ENCODE measurements around the gene SCAPER. TPM values are rescaled to one million over a fixed set of nuclear protein-coding genes. Genes with fewer than 3 reads are reported as not detected.
"Not testable (repeated sequence)": the region's sequence is repeated elsewhere in the genome, so short reads cannot be mapped to it uniquely, and the experiment has no call there.

Gene SCAPER
- polyA plus RNA-seq, 1 donor from 2014 or later, result 77.1 TPM

GRCh38 chr15:76313731-76314130 lies 591.4 kb downstream of the SCAPER start:
- TF ChIP-seq SMC3 (conservative IDR thresholded peaks at IDR 0.05; ENCODE audit: poor library complexity) (no peak), EZH2 (IDR thresholded peaks at IDR 0.05; ENCODE audit: borderline replicate concordance, insufficient read depth, low read length, poor library complexity, severe bottlenecking) (no peak), RAD21 (conservative IDR thresholded peaks at IDR 0.05) (no peak), POLR2AphosphoS5 (IDR thresholded peaks at IDR 0.05) (no peak), MXI1 (conservative IDR thresholded peaks at IDR 0.05; ENCODE audit: poor library complexity, severe bottlenecking) (no peak), EP300 (conservative IDR thresholded peaks at IDR 0.05; ENCODE audit: poor library complexity, severe bottlenecking) (no peak), TAF1 (IDR thresholded peaks at IDR 0.05; ENCODE audit: low read depth) (no peak)
- TF ChIP-seq, protein P1, sequence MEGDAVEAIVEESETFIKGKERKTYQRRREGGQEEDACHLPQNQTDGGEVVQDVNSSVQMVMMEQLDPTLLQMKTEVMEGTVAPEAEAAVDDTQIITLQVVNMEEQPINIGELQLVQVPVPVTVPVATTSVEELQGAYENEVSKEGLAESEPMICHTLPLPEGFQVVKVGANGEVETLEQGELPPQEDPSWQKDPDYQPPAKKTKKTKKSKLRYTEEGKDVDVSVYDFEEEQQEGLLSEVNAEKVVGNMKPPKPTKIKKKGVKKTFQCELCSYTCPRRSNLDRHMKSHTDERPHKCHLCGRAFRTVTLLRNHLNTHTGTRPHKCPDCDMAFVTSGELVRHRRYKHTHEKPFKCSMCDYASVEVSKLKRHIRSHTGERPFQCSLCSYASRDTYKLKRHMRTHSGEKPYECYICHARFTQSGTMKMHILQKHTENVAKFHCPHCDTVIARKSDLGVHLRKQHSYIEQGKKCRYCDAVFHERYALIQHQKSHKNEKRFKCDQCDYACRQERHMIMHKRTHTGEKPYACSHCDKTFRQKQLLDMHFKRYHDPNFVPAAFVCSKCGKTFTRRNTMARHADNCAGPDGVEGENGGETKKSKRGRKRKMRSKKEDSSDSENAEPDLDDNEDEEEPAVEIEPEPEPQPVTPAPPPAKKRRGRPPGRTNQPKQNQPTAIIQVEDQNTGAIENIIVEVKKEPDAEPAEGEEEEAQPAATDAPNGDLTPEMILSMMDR (IDR thresholded peaks at IDR 0.05; ENCODE audit: poor library complexity, severe bottlenecking), result no peak
- TF ChIP-seq, protein P2, sequence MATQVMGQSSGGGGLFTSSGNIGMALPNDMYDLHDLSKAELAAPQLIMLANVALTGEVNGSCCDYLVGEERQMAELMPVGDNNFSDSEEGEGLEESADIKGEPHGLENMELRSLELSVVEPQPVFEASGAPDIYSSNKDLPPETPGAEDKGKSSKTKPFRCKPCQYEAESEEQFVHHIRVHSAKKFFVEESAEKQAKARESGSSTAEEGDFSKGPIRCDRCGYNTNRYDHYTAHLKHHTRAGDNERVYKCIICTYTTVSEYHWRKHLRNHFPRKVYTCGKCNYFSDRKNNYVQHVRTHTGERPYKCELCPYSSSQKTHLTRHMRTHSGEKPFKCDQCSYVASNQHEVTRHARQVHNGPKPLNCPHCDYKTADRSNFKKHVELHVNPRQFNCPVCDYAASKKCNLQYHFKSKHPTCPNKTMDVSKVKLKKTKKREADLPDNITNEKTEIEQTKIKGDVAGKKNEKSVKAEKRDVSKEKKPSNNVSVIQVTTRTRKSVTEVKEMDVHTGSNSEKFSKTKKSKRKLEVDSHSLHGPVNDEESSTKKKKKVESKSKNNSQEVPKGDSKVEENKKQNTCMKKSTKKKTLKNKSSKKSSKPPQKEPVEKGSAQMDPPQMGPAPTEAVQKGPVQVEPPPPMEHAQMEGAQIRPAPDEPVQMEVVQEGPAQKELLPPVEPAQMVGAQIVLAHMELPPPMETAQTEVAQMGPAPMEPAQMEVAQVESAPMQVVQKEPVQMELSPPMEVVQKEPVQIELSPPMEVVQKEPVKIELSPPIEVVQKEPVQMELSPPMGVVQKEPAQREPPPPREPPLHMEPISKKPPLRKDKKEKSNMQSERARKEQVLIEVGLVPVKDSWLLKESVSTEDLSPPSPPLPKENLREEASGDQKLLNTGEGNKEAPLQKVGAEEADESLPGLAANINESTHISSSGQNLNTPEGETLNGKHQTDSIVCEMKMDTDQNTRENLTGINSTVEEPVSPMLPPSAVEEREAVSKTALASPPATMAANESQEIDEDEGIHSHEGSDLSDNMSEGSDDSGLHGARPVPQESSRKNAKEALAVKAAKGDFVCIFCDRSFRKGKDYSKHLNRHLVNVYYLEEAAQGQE (IDR thresholded peaks at IDR 0.05; ENCODE audit: borderline replicate concordance), result no peak
- no peaks in the 10 kb centered on the region for H3K36me3 ChIP-seq (ENCODE audit: insufficient read depth, low read length)
- H3K4me3 ChIP-seq (ENCODE audit: low read length), result no peak overlapping the region
- H3K27ac ChIP-seq (ENCODE audit: low read length), result no peak overlapping the region
- no peak overlapping the region for H2AFZ ChIP-seq (ENCODE audit: low read depth, low read length)
- no peaks in the 10 kb centered on the region for H4K20me1 ChIP-seq (ENCODE audit: insufficient read depth)
- peaks cover 16% of the 10 kb centered on the region for H3K79me2 ChIP-seq (replicated peaks; ENCODE audit: insufficient read depth, low read length)
- H3K27me3 ChIP-seq (ENCODE audit: insufficient read depth, low read depth, low read length), result no peaks in the 10 kb centered on the region
- no peak overlapping the region for H3K4me2 ChIP-seq (ENCODE audit: low read length)
- no peaks in the 10 kb centered on the region for H3K9me2 ChIP-seq (ENCODE audit: insufficient read depth, low read length)
- H3K9ac ChIP-seq (ENCODE audit: low read length), result no peak overlapping the region
- H3K9me3 ChIP-seq (ENCODE audit: low read length), result no peaks in the 10 kb centered on the region
- no peaks in the 10 kb centered on the region for H3F3A ChIP-seq (ENCODE audit: insufficient read depth, low read length, poor library complexity, severe bottlenecking)

DNA sequence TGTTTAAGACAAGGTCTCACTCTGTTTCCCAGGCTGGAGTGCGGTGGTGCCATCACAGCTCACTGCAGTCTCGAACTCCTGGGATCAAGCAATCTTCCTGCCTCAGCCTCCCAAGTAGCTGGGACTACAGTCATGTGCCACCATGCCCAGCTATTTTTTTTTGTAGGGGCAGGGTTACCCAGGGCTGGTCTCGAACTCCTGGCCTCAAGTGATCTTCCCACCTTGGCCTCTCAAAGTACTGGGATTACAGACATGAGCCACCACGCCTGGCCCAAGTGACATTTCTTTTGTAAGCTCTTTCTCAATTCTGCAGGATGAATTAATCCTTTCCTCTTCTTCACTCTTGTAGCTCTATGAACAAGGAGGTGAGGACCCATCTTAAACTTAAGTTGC lies 592.0 kb downstream of the SCAPER start:
- not testable (repeated sequence) for H3K27me3 ChIP-seq (ENCODE audit: insufficient read depth, low read depth, low read length); H3K4me2 ChIP-seq (ENCODE audit: low read length); H3K4me3 ChIP-seq (ENCODE audit: low read length); H3K9ac ChIP-seq (ENCODE audit: low read length); H3K36me3 ChIP-seq (ENCODE audit: insufficient read depth, low read length); H2AFZ ChIP-seq (ENCODE audit: low read depth, low read length); H3K9me3 ChIP-seq (ENCODE audit: low read length); H4K20me1 ChIP-seq (ENCODE audit: insufficient read depth); H3K9me2 ChIP-seq (ENCODE audit: insufficient read depth, low read length); H3K27ac ChIP-seq (ENCODE audit: low read length); H3F3A ChIP-seq (ENCODE audit: insufficient read depth, low read length, poor library complexity, severe bottlenecking)
- peaks cover 21% of the 10 kb centered on the region for H3K79me2 ChIP-seq (replicated peaks; ENCODE audit: insufficient read depth, low read length)
